Measurements from ENCODE around the gene WDR46.

The WDR46 gene

DNA sequence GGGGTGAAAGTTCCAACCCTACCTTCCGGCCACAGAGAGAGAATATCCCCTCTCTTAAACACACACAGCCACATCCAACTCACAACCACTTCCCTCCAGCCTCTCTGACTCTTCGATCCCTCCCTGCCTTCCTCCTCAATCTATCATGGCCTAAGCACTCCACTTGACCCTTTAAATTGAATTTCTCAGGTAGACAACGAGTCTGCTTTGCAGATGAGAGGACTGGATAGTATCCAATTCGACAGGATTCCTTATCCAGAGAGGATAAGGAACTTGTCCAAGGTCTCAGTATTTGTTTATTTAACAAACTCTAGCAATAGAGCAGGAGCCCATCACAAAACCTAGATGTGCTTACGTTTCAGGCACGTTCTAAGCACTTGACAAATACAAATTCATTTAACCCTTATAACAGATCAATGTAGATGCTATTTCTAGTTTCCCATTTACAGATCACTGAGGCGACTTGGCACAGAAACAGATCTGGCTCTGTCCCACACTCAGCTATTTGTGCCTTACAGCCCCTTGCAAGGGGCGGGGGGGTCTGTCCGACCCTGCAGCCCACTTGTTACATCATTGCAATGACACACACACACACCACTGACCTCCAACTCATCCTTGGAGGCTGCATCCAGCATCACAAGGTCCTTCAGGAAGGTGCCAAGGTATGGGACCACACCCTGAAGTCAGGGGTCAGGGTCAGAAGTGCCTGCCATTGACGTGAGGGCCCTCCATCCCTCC lies 5.2 kb upstream of the WDR46 start:
- DNase-seq (ENCODE audit: low read depth) = no peak
- TF ChIP-seq POLR2A (IDR thresholded peaks at IDR 0.05; ENCODE audit: extremely low read depth, insufficient read length) = no peak
- TF ChIP-seq, protein P1, sequence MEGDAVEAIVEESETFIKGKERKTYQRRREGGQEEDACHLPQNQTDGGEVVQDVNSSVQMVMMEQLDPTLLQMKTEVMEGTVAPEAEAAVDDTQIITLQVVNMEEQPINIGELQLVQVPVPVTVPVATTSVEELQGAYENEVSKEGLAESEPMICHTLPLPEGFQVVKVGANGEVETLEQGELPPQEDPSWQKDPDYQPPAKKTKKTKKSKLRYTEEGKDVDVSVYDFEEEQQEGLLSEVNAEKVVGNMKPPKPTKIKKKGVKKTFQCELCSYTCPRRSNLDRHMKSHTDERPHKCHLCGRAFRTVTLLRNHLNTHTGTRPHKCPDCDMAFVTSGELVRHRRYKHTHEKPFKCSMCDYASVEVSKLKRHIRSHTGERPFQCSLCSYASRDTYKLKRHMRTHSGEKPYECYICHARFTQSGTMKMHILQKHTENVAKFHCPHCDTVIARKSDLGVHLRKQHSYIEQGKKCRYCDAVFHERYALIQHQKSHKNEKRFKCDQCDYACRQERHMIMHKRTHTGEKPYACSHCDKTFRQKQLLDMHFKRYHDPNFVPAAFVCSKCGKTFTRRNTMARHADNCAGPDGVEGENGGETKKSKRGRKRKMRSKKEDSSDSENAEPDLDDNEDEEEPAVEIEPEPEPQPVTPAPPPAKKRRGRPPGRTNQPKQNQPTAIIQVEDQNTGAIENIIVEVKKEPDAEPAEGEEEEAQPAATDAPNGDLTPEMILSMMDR (IDR thresholded peaks at IDR 0.05; ENCODE audit: low read depth, low read length) = no peak
- H3K4me3 ChIP-seq (ENCODE audit: low read depth, low read length) = no peak overlapping the region

DNA sequence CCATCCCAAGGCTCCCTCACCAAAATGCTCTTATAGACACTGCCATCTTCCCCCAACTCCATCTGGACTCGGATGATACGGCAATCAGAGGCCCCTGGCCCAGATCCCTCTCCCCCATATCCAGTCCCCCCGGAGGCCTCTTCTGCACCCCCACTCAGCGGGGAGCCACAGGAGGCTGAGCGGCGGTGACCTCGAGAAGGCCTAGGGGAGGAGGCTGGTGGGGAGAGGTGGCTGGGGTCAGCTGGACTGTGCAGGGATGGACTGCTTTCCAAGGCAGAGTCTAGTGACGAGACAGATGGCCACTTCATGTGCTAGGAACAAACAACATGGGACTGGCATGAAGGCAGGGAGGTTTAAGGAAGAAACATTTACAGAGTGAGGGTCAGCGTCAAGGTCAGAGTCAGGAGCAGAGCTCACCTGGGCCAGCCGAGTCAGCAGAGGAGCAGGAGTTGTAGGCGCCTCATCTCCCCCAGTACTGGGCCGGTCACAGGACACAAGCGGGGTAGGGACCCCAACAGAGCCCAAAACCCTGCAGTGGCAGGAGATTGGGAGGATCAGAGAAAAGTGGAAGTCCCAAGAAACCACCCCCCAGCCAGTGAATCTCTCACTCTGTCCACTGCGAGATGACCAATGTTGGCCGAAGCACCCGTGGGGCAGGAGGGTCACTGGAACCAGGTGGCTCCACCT lies 4.1 kb upstream of the WDR46 start:
- no peak overlapping the region for H3K4me3 ChIP-seq (ENCODE audit: low read depth, low read length)
- TF ChIP-seq, protein P2, sequence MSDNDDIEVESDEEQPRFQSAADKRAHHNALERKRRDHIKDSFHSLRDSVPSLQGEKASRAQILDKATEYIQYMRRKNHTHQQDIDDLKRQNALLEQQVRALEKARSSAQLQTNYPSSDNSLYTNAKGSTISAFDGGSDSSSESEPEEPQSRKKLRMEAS (IDR thresholded peaks at IDR 0.05; ENCODE audit: low read depth, low read length) = no peak
- no peak for TF ChIP-seq POLR2A (IDR thresholded peaks at IDR 0.05; ENCODE audit: extremely low read depth, insufficient read length)
- TF ChIP-seq, protein P1 (IDR thresholded peaks at IDR 0.05; ENCODE audit: low read depth, low read length) = no peak
- TF ChIP-seq MYC (IDR thresholded peaks at IDR 0.05; ENCODE audit: low read depth, low read length) = no peak
- DNase-seq (ENCODE audit: low read depth) = no peak

DNA sequence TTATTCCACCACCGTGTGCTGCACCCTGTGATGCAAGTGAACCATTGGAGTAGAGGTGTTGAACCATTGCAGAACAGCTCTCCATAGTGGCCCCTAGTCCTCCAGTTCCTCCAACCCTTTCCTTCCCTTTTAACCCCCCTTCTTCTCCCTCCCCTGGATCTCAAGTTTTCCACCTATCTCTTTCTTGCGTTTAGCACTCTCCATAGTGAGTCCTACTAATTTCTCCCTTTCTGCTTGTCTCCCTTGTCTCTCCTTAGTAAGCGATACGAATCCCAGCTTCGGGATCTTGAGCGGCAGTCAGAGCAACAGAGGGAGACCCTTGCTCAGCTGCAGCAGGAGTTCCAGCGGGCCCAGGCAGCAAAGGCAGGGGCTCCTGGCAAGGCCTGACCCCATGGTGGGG lies 1.4 kb upstream of the WDR46 start:
- no peak for TF ChIP-seq MYC (IDR thresholded peaks at IDR 0.05; ENCODE audit: low read depth, low read length)
- TF ChIP-seq, protein P1 (IDR thresholded peaks at IDR 0.05; ENCODE audit: low read depth, low read length) = no peak
- no peak for TF ChIP-seq POLR2A (IDR thresholded peaks at IDR 0.05; ENCODE audit: extremely low read depth, insufficient read length)
- TF ChIP-seq, protein P2 (IDR thresholded peaks at IDR 0.05; ENCODE audit: low read depth, low read length) = no peak
- H3K4me3 ChIP-seq (ENCODE audit: low read depth, low read length) = peak overlapping the region; percentile 73
- DNase-seq (ENCODE audit: low read depth) = no peak

DNA sequence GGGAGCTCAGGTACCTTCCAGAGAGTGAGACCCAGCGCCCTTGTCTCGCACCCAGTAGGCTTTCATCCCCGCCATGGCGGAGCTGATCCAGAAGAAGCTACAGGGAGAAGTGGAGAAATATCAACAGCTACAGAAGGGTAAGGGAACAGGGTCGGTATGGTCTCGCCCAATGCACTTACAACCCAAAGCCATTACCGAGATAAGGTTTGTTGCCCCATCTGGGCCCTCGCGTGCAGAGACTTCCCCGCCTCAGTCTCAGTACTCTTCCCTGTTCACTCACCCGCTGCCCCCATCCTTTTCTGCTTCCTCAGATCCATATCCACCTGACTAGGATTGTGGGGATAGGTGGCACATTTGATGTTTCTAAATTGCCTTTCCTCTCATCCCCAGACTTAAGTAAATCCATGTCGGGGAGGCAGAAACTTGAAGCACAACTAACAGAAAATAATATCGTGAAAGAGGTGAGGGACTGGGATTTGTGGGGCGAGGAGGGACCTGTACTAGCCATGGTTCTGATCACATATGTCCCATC lies 811 bp upstream of the WDR46 start:
- TF ChIP-seq, protein P1 (IDR thresholded peaks at IDR 0.05; ENCODE audit: low read depth, low read length) = no peak
- TF ChIP-seq MYC (IDR thresholded peaks at IDR 0.05; ENCODE audit: low read depth, low read length) (no peak), POLR2A (IDR thresholded peaks at IDR 0.05; ENCODE audit: extremely low read depth, insufficient read length) (no peak)
- TF ChIP-seq, protein P2 (IDR thresholded peaks at IDR 0.05; ENCODE audit: low read depth, low read length) = no peak
- no peak for DNase-seq (ENCODE audit: low read depth)
- peak overlapping the region; percentile 73 for H3K4me3 ChIP-seq (ENCODE audit: low read depth, low read length)

DNA sequence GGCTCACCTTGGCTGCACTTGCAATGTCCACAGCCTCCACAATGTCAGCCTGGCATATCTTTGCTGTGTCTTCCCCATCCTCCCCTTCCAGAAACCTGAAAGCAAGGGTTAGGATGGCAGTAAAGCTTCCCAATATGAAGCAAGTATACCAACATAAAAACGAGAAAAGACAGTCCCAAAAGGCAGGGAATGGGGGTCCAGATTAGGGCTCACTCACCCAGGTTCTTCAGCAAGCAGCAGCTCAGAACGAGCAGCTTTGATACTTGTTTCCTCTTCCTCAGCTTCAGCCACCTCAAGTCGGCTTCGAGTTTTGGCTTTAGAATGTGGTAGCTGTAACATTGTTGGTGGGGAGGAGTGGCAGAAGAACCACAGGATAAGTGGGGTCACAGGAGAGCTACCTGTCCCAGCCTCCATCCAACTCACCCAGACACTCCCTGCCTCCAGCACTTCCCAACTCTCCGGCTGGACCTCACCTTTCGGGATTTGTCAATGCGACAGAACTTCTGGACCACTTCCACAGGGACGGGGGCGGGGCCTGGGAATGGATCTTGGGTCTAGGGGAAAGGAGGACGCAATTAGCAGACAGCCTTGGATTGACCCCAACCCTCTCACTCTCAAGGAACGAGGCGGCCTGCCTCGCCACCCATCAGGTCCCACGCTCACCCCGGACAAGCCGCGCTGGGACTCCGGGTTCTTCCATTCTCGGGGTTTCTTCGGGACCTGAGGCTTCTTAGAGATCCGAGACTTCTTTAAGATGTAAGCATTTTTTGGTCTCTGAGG lies 708 bp downstream of the WDR46 start:
- no peak for DNase-seq (ENCODE audit: low read depth)
- TF ChIP-seq MYC (IDR thresholded peaks at IDR 0.05; ENCODE audit: low read depth, low read length) (no peak), POLR2A (IDR thresholded peaks at IDR 0.05; ENCODE audit: extremely low read depth, insufficient read length) (no peak)
- TF ChIP-seq, protein P2 (IDR thresholded peaks at IDR 0.05; ENCODE audit: low read depth, low read length) = no peak
- TF ChIP-seq, protein P1 (IDR thresholded peaks at IDR 0.05; ENCODE audit: low read depth, low read length) = no peak

More for the DNA sequence above, 708 bp downstream of the WDR46 start:
- peak overlapping the region; percentile 73 for H3K4me3 ChIP-seq (ENCODE audit: low read depth, low read length)

All from NB4 (cell line).